Psoas muscle (tissue), 8 donors: ENCODE data around the gene NFX1. TPM values are rescaled to one million over a fixed set of nuclear protein-coding genes. Genes with fewer than 3 reads are reported as not detected.

Experiments used
- ATAC-seq, 4 donors: fragments of 200-7000 bp; cut with Tn5 transposase; one replicate each; pipeline ENCODE4 v1.9.1; 2020; ENCODE audit warnings: moderate library complexity in 3 of 4, mild to moderate bottlenecking in 2 of 4
- DNase-seq, 2 donors: peaks; one replicate each; pipeline ENCODE4 v3.0.0-alpha.2; 2020
- H3K27ac ChIP-seq: fragments of 200-600 bp; one replicate; pipeline ENCODE4 v1.8.0; 2022
- H3K27me3 ChIP-seq, 3 donors: fragments of 200-600 bp in 1 of 3; one replicate each; pipeline versions ENCODE4 v1.6.1 to v1.8.0; 2013 to 2022; ENCODE audit warnings: low read length in 2 of 3, mild to moderate bottlenecking in 2 of 3, moderate library complexity in 1 of 3; ENCODE audit not compliant: insufficient read depth in 3 of 3
- H3K36me3 ChIP-seq, 2 donors: fragments of 200-600 bp in 1 of 2; one replicate each; pipeline versions ENCODE4 v1.6.1 to v1.8.0; 2013 to 2022; ENCODE audit warnings: low read depth in 1 of 2, mild to moderate bottlenecking in 1 of 2, moderate library complexity in 1 of 2; ENCODE audit not compliant: insufficient read depth in 1 of 2
- H3K4me1 ChIP-seq: fragments of 200-600 bp; one replicate; pipeline ENCODE4 v1.8.0; 2022
- H3K4me3 ChIP-seq: fragments of 200-600 bp; one replicate; pipeline ENCODE4 v1.8.0; 2022; ENCODE audit warnings: mild to moderate bottlenecking
- H3K9me3 ChIP-seq: fragments of 200-600 bp; one replicate; pipeline ENCODE4 v1.8.0; 2022
- CTCF ChIP-seq: fragments of 200-600 bp; IDR thresholded peaks from one replicate; pipeline ENCODE4 v1.8.0; 2022; ENCODE audit warnings: antibody characterized with exemption
- WGBS, 3 donors: extraction: QIAGEN DNeasy Blood & Tissue Kit; methylation state at CpG; one replicate each; pipeline versions ENCODE4 v1.1.6 to v1.1.7; 2013; 5-methylcytosine and 5-hydroxymethylcytosine counted together
- intact Hi-C, 2 donors: fragments of 100-400 bp; cut with DNase I; formaldehyde crosslinking; loops; one replicate each; pipeline versions ENCODE4 v1.11.0 to v1.14.2; 2022
- polyA plus RNA-seq, 3 donors: library from polyadenylated mRNA; stranded (reverse); fragments of 200-250 nt; gene quantifications; one replicate each; pipeline ENCODE4 v1.2.3, GENCODE V29; 2013
- total RNA-seq, 4 donors: library from RNA; stranded (reverse); fragmentation: NEBNext Ultra II Directional in 2 of 4; extraction: Animal tissue kit (Norgen Biotek cat#: 25700) in 2 of 4; gene quantifications; one replicate each; pipeline versions ENCODE4 v1.2.1 to v1.2.4, GENCODE V29; 2021 to 2023
- donor health status: healthy with polysubstance abuse.
- donor health status: DM: no; HTN: no; CAD: no; lungs with moderate emphysema.
- donor health status: Bipolar disorder and iron deficiency.
- donor health status: healthy.
- donor health status: DM: yes; HTN: yes; CAD: no.
- donor health status: DM: no; HTN: no; CAD: no.
- donor health status: DM: no; HTN: no; CAD: no.
- donor health status: DM: yes; HTN: yes; CAD: no.

Gene NFX1
- total and polyA plus RNA-seq, 7 donors: 20.9 to 59.2 (median 33.8) TPM

DNA sequence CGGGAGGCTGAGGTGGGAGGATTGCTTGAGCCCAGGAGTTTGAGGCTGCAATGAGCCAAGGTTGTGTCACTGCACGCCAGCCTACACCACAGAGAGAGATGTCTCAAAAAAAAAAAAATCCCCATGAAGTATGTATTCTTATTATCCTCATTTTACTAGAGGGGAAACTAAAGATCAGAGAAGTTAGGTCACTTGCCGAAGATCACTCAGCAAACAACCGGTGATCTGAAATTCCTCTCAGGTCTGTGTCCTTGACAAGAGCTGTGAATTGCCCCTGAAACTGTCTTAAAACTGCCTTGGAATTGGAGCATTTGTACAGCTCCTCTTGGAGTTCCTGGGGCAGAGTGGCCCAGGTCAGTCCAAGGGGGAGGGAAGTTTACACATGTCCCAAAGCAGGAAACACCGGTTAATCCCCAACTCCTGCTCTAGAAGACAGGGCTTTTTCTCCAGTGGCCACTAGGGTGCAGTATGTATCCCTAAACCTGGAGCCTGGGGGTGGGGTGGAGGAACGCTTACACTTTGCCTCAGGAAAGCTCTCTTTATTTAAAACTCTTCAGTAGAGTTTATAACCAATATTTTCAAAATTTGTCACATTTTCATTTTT is 84.4 kb downstream of the NFX1 start:
- H3K4me3 ChIP-seq: peak overlapping the region; percentile 22

DNA sequence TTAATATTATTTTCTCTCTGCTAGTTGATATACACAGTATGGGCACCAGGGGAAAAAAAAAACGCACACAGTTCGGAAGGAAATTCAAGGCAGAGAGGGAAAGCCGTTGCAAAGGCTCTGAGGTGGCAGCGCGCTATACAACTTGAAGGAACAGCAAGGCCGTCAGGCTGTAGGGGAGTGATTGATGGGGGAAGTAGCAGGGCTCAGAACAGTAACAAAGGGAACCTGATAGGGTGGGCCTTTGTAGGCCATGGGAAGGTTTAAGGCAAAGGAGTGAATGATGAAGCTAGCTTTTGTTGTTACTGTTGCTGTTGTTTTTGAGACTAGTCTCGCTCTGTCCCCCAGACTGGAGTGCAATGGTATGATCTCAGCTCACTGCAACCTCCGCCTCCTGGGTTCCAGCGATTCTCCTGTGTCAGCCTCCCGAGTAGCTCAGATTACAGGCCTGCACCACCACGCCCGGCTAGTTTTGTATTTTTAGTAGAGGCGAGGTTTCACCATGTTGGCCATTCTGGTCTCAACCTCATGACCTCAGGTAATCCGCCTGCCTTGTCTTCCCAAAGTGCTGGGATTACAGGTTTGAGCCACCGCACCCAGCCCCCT is 85.0 kb downstream of the NFX1 start:
- Histone ChIP-seq H3K9me3 (no peaks in the 10 kb centered on the region), H3K4me1 (peaks cover 18% of the 10 kb centered on the region), H3K27me3 (no peaks in the 10 kb centered on the region), H3K27ac (peak overlapping the region; percentile 58), H3K36me3 (peaks cover 3 to 25% of the 10 kb centered on the region in 2 donors), H3K4me3 (peak overlapping the region; percentile 22)
- DNase-seq (peak in 1 of 2 donors; percentile 35), ATAC-seq (peak in 3 of 4 donors; percentile 20 to 45 (median 42))
- no peak for TF ChIP-seq CTCF
- intact Hi-C loops: loop anchor here (5.0 kb wide), 2 partner anchors 37 to 92 kb away; no protein-coding TSS in a partner anchor
- WGBS, 3 donors: 37 to 51% (median 40%) methylated on average over 15 of the region's 15 CpGs

More for the DNA sequence above, 84.4 kb downstream of the NFX1 start:
- H3K27ac ChIP-seq: peak overlapping the region; percentile 58
- TF ChIP-seq CTCF: peak; percentile 83
- intact Hi-C loops: loop anchor here (5.0 kb wide), 2 partner anchors 38 to 93 kb away; no protein-coding TSS in a partner anchor
- peak; percentile 62 to 66 for DNase-seq
- no peaks in the 10 kb centered on the region for H3K9me3 ChIP-seq
- 60 to 65% (median 63%) methylated on average over 6 of the region's 6 CpGs for WGBS, 3 donors
- peaks cover 18% of the 10 kb centered on the region for H3K4me1 ChIP-seq
- peak; percentile 75 to 84 (median 79) for ATAC-seq
- no peaks in the 10 kb centered on the region for H3K27me3 ChIP-seq
- H3K36me3 ChIP-seq: peaks cover 3 to 31% of the 10 kb centered on the region in 2 donors

GRCh38 chr9:33375841-33376321 is 85.6 kb downstream of the NFX1 start:
- intact Hi-C loops: loop anchor here (2.0 to 5.0 kb wide), 3 partner anchors 36 to 91 kb away; no protein-coding TSS in a partner anchor
- Histone ChIP-seq H3K4me1 (peaks cover 18% of the 10 kb centered on the region), H3K9me3 (no peaks in the 10 kb centered on the region), H3K36me3 (peaks cover 3 to 20% of the 10 kb centered on the region in 2 donors), H3K27ac (peak overlapping the region; percentile 58), H3K27me3 (no peaks in the 10 kb centered on the region), H3K4me3 (no peak overlapping the region)
- peak in 3 of 4 donors; percentile 8 to 58 (median 43) for ATAC-seq
- no peak for TF ChIP-seq CTCF
- 48 to 59% (median 56%) methylated on average over 7 of the region's 7 CpGs for WGBS, 3 donors
- DNase-seq: peak in 1 of 2 donors; percentile 32

- WGBS, 3 donors: 94 to 97% (median 95%) methylated on average over 12 of the region's 12 CpGs
- peaks cover 18% of the 10 kb centered on the region for H3K4me1 ChIP-seq
- intact Hi-C loops: loop anchor here (2.0 to 5.0 kb wide), 3 partner anchors 35 to 90 kb away; no protein-coding TSS in a partner anchor
- H3K36me3 ChIP-seq: peaks cover 0 to 7% of the 10 kb centered on the region in 2 donors
- DNase-seq: peak in 1 of 2 donors; percentile 28
- ATAC-seq: no peak
- TF ChIP-seq CTCF: no peak
- H3K4me3 ChIP-seq: no peak overlapping the region
- H3K9me3 ChIP-seq: no peaks in the 10 kb centered on the region
- H3K27ac ChIP-seq: no peak overlapping the region
- no peaks in the 10 kb centered on the region for H3K27me3 ChIP-seq
These were observed 86.9 kb downstream of the NFX1 start for GRCh38 chr9:33377089-33377715.
